Parathyroid adenoma (tissue), 2 donors: Measurements from ENCODE around the gene CDH4.

ENCODE experiments used
- H2AFZ ChIP-seq: fragments of 300-600 bp; sonication (generic); one replicate; pipeline ENCODE4 v1.7.0; 2017; ENCODE audit warnings: antibody characterized with exemption, mild to moderate bottlenecking
- H3K27ac ChIP-seq: fragments of 300-600 bp; sonication (generic); one replicate; pipeline ENCODE4 v1.7.0; 2017
- H3K27me3 ChIP-seq: fragments of 300-600 bp; sonication (generic); one replicate; pipeline ENCODE4 v1.7.0; 2017; ENCODE audit warnings: low read length; ENCODE audit not compliant: control insufficient read depth, insufficient read depth
- H3K36me3 ChIP-seq: fragments of 300-600 bp; sonication (generic); one replicate; pipeline ENCODE4 v1.7.0; 2017; ENCODE audit warnings: low read length; ENCODE audit not compliant: control insufficient read depth, insufficient read depth
- H3K4me1 ChIP-seq: fragments of 300-600 bp; sonication (generic); one replicate; pipeline ENCODE4 v1.7.0; 2017; ENCODE audit warnings: control low read depth
- H3K4me2 ChIP-seq: fragments of 300-600 bp; sonication (generic); one replicate; pipeline ENCODE4 v1.7.0; 2017; ENCODE audit warnings: low read length
- H3K4me3 ChIP-seq: fragments of 300-600 bp; sonication (generic); one replicate; pipeline ENCODE4 v1.7.0; 2017; ENCODE audit warnings: low read depth, low read length
- H3K79me2 ChIP-seq: fragments of 300-600 bp; sonication (generic); one replicate; pipeline ENCODE4 v1.7.0; 2017; ENCODE audit warnings: control low read depth
- H3K9ac ChIP-seq: fragments of 300-600 bp; sonication (generic); one replicate; pipeline ENCODE4 v1.7.0; 2017; ENCODE audit warnings: mild to moderate bottlenecking
- H3K9me3 ChIP-seq: fragments of 300-600 bp; sonication (generic); one replicate; pipeline ENCODE4 v1.7.0; 2017; ENCODE audit warnings: low read length; ENCODE audit not compliant: control insufficient read depth
- CTCF ChIP-seq: fragments of 300-600 bp; sonication (generic); IDR thresholded peaks from one replicate; pipeline ENCODE4 v1.7.0; 2017; ENCODE audit warnings: antibody characterized with exemption, mild to moderate bottlenecking
- donor health status: primary hyperparathyroidism.

Gene CDH4

GRCh38 chr20:61223121-61223520, 28.9 kb upstream of the CDH4 start:
- H3K27me3 ChIP-seq, result no peaks in the 10 kb centered on the region
- no peaks in the 10 kb centered on the region for H3K9me3 ChIP-seq
- H3K79me2 ChIP-seq, result no peaks in the 10 kb centered on the region
- no peak overlapping the region for H3K4me3 ChIP-seq
- H2AFZ ChIP-seq, result no peak overlapping the region
- no peak overlapping the region for H3K9ac ChIP-seq
- no peak for TF ChIP-seq CTCF
- no peak overlapping the region for H3K4me2 ChIP-seq
- no peak overlapping the region for H3K27ac ChIP-seq
- H3K4me1 ChIP-seq, result no peaks in the 10 kb centered on the region
- no peaks in the 10 kb centered on the region for H3K36me3 ChIP-seq

DNA sequence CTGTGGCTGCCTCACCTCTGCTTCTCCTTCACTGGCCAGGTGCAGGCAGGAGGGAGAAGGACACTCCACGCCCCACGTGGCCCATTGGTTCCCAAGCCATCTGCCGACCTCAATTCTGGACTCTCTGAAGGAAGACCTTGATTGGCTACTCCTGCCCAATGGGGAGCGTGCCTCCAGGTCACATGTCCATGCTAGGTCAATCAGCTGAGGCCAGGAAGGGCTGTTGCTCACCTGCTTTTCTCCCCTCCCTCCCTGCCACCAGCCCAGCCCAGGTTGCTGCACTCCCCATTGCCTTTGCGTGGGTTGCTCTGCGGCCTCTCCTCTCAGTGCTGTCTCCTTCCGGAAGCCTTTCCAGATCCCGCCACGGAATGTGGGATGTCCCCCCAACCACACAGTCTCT, 21.9 kb upstream of the CDH4 start:
- no peak overlapping the region for H2AFZ ChIP-seq
- no peak overlapping the region for H3K27ac ChIP-seq
- no peak for TF ChIP-seq CTCF
- no peak overlapping the region for H3K9ac ChIP-seq
- H3K79me2 ChIP-seq, result no peaks in the 10 kb centered on the region
- H3K4me2 ChIP-seq, result no peak overlapping the region
- no peaks in the 10 kb centered on the region for H3K27me3 ChIP-seq
- H3K9me3 ChIP-seq, result no peaks in the 10 kb centered on the region
- no peaks in the 10 kb centered on the region for H3K4me1 ChIP-seq
- no peaks in the 10 kb centered on the region for H3K36me3 ChIP-seq
- no peak overlapping the region for H3K4me3 ChIP-seq

DNA sequence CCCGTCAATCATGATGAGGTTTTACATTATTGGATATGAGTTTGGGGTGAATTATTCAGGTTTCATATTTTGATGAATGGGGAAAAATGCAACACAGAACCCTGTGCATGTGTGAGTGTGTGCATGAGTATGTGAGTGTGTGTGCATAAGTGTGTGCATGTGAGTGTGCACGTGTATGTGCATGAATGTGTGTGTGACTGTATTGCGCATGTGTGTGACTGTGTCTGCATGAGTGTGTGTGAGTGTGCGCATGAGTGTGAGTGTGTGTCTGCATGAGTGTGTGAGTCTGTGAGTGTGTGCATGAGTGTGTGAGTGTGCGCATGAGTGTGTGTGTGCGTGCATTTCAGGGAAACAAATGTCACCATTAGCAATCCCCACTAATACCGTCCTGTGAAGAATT, 18.5 kb upstream of the CDH4 start:
- TF ChIP-seq CTCF, result no peak
- no peaks in the 10 kb centered on the region for H3K79me2 ChIP-seq
- H3K4me2 ChIP-seq, result no peak overlapping the region
- no peaks in the 10 kb centered on the region for H3K9me3 ChIP-seq
- H3K36me3 ChIP-seq, result no peaks in the 10 kb centered on the region
- no peak overlapping the region for H3K27ac ChIP-seq
- no peak overlapping the region for H3K4me3 ChIP-seq
- H3K27me3 ChIP-seq, result no peaks in the 10 kb centered on the region
- no peak overlapping the region for H2AFZ ChIP-seq
- H3K4me1 ChIP-seq, result no peaks in the 10 kb centered on the region
- H3K9ac ChIP-seq, result no peak overlapping the region

- Histone ChIP-seq H3K9me3 (no peaks in the 10 kb centered on the region), H3K79me2 (no peaks in the 10 kb centered on the region), H3K27me3 (no peaks in the 10 kb centered on the region), H3K4me2 (no peak overlapping the region), H3K27ac (no peak overlapping the region), H3K36me3 (no peaks in the 10 kb centered on the region), H2AFZ (no peak overlapping the region), H3K9ac (no peak overlapping the region), H3K4me1 (no peaks in the 10 kb centered on the region), H3K4me3 (no peak overlapping the region)
- no peak for TF ChIP-seq CTCF
These were observed 17.7 kb upstream of the CDH4 start for GRCh38 chr20:61234224-61234890.

DNA sequence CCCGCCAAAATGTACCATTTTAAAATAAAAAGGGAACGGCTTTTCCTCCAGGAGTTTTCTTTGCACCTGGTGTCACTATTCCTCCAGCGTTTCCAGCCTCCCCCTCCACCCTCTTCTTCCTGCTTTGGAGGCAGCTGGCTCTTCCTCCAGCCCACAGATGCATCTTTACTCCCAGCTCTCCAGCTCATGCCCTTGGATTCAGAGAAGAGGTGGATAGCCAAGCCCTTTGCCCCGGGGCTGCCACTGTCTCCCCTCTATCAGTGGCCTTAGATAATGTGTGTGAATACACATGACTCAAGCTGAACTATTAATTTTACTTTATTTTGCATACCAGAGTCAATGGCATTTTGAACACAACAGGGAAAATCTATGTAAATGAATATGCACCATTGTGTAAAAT, 15.3 kb upstream of the CDH4 start:
- Histone ChIP-seq H3K27me3 (no peaks in the 10 kb centered on the region), H2AFZ (no peak overlapping the region), H3K4me2 (no peak overlapping the region), H3K79me2 (no peaks in the 10 kb centered on the region), H3K4me1 (no peaks in the 10 kb centered on the region), H3K4me3 (no peak overlapping the region), H3K9ac (no peak overlapping the region), H3K9me3 (no peaks in the 10 kb centered on the region), H3K27ac (no peak overlapping the region), H3K36me3 (no peaks in the 10 kb centered on the region)
- TF ChIP-seq CTCF, result no peak
